OCI-LY7 (cell line): ENCODE data around the gene PHF14. TPM values are rescaled to one million over a fixed set of nuclear protein-coding genes. Genes with fewer than 3 reads are reported as not detected.

Experiments used
- BruUV-seq: library from RNA; stranded (reverse); fragments of 400-500 nt; replicated peaks from 2 replicates; lab custom pipeline; 2021; lab: Mats Ljungman, UMichigan
- CTCF ChIA-PET: fragments of 300-600 bp; sonication (Branson Sonifier 250); formaldehyde crosslinking; loops from one replicate; lab custom pipeline; 2022; ENCODE audit warnings: antibody characterized with exemption; ENCODE audit not compliant: unreplicated experiment; lab: Charles Lee
- POLR2A ChIA-PET: fragments of 300-600 bp; sonication (Branson Sonifier 250); formaldehyde crosslinking; loops from one replicate; lab custom pipeline; 2022; ENCODE audit warnings: antibody characterized with exemption; lab: Charles Lee
- DNase-seq: peaks from one replicate; pipeline ENCODE4 v3.0.0-alpha.2; 2015; ENCODE audit warnings: low spot score
- H2AFZ ChIP-seq: fragments of 200-600 bp; sonication (generic), shearing (Covaris generic); 2 replicates; pipeline ENCODE4 v1.6.1; 2014; ENCODE audit warnings: mild to moderate bottlenecking, antibody characterized with exemption, low read length, moderate library complexity
- H3K27ac ChIP-seq: fragments of 200-600 bp; sonication (generic); 2 replicates; pipeline ENCODE4 v1.5.1; 2014; ENCODE audit warnings: mixed run types, low read depth, mild to moderate bottlenecking, moderate library complexity, low read length, inconsistent platforms; ENCODE audit not compliant: poor library complexity, severe bottlenecking
- H3K36me3 ChIP-seq: fragments of 200-600 bp; sonication (generic); 2 replicates; pipeline ENCODE4 v1.6.1; 2014; ENCODE audit warnings: mild to moderate bottlenecking, antibody characterized with exemption, low read length, moderate library complexity, mixed read lengths; ENCODE audit not compliant: insufficient read depth
- H3K4me1 ChIP-seq: fragments of 200-600 bp; sonication (generic); 2 replicates; pipeline ENCODE4 v1.5.1; 2014; ENCODE audit warnings: mild to moderate bottlenecking, low read length; ENCODE audit not compliant: insufficient read depth, poor library complexity, severe bottlenecking
- H3K4me2 ChIP-seq: fragments of 200-600 bp; sonication (generic); 2 replicates; pipeline ENCODE4 v1.6.1; 2014; ENCODE audit warnings: mild to moderate bottlenecking, low read length
- H3K4me3 ChIP-seq: fragments of 200-600 bp; sonication (generic); 2 replicates; pipeline ENCODE4 v1.5.1; 2014; ENCODE audit warnings: mild to moderate bottlenecking, low read depth, low read length; ENCODE audit not compliant: poor library complexity, severe bottlenecking
- H3K79me2 ChIP-seq: fragments of 200-600 bp; sonication (generic); 2 replicates; pipeline ENCODE4 v1.6.1; 2016; ENCODE audit warnings: low read depth, mild to moderate bottlenecking, low read length, moderate library complexity, mixed read lengths; ENCODE audit not compliant: insufficient read depth
- H3K9me2 ChIP-seq: fragments of 200-600 bp; sonication (generic); 2 replicates; pipeline ENCODE4 v1.6.1; 2016; ENCODE audit warnings: mild to moderate bottlenecking, low read length, mixed read lengths; ENCODE audit not compliant: insufficient read depth
- H3K9me3 ChIP-seq: fragments of 200-600 bp; sonication (generic); 2 replicates; pipeline ENCODE4 v1.6.1; 2014; ENCODE audit warnings: mild to moderate bottlenecking, mixed run types, low read length, mixed read lengths
- H4K20me1 ChIP-seq: fragments of 200-600 bp; sonication (generic); 2 replicates; pipeline ENCODE4 v1.6.1; 2014; ENCODE audit warnings: mild to moderate bottlenecking, antibody characterized with exemption, low read length, moderate library complexity, mixed read lengths; ENCODE audit not compliant: insufficient read depth
- EZH2phosphoT487 ChIP-seq: fragments of 200-600 bp; sonication (generic); IDR thresholded peaks from 2 replicates; pipeline ENCODE4 v1.6.1; 2018; ENCODE audit warnings: low read depth, borderline replicate concordance, mild to moderate bottlenecking, mixed run types, antibody characterized with exemption, low read length, moderate library complexity, mixed read lengths
- intact Hi-C: fragments of 100-400 bp; cut with micrococcal nuclease; formaldehyde crosslinking; loops from one replicate; pipeline ENCODE4 v1.10.0; 2022; ENCODE audit not compliant: unreplicated experiment
- total RNA-seq, 2 experiments: library from RNA; depleted of rRNA in 1 of 2; stranded (reverse); fragments of >200 nt in 1 of 2; shearing (Covaris generic) in 1 of 2; gene quantifications; 2 replicates each; pipeline ENCODE4 v1.2.3, GENCODE V29; 2014 to 2022
- TF ChIP-seq, protein P1 (sequence below): fragments of 200-600 bp; sonication (generic); conservative IDR thresholded peaks from 2 replicates; pipeline ENCODE4 v1.5.1; 2014; ENCODE audit warnings: mild to moderate bottlenecking, antibody characterized with exemption, low read length, moderate library complexity, mixed read lengths

PHF14 gene
- total RNA-seq, 2 experiments from 2014 or later, result 39.9 to 55.5 TPM

DNA sequence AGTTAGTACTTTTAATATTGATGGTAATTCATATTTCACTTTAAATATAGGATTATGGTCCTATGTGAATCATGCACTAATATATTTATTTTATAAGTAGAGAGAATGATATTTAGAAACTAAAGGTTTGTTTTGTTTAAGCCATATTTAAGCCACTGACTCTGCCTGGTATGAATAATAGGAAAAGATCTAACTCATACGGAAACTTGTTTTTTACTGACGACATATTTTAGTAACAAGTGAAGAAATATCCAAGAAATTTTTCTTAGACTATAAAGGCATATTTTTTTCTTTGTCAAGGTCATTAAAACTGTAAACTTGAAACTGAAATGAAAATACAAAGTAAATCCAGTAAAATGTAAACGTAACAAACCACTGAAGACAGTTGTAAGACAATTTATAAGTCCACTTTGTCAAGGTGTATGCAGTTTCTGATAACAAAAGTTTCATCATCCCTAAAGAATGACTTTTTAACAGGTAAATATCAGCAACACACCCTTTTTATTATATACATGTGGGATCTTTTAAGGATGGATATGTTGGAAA, 147.1 kb downstream of the PHF14 start:
- no TSS peak for BruUV-seq
- ChIA-PET CTCF (no interaction called here), POLR2A (no interaction called here)
- Histone ChIP-seq H3K4me2 (no peak overlapping the region), H3K9me2 (no peaks in the 10 kb centered on the region), H3K4me1 (no peaks in the 10 kb centered on the region), H3K9me3 (no peaks in the 10 kb centered on the region), H3K4me3 (no peak overlapping the region), H3K27ac (no peak overlapping the region), H3K36me3 (peaks cover 26% of the 10 kb centered on the region; the same call in 1 of the 2 replicates), H2AFZ (no peak overlapping the region), H4K20me1 (0 out of 2 replicates have a peak, but pooled peaks cover 2% of the 10 kb centered on the region), H3K79me2 (no peaks in the 10 kb centered on the region)
- no peak for DNase-seq
- intact Hi-C loops, result no loop called here
- TF ChIP-seq EZH2phosphoT487, result no peak
- TF ChIP-seq, protein P1, sequence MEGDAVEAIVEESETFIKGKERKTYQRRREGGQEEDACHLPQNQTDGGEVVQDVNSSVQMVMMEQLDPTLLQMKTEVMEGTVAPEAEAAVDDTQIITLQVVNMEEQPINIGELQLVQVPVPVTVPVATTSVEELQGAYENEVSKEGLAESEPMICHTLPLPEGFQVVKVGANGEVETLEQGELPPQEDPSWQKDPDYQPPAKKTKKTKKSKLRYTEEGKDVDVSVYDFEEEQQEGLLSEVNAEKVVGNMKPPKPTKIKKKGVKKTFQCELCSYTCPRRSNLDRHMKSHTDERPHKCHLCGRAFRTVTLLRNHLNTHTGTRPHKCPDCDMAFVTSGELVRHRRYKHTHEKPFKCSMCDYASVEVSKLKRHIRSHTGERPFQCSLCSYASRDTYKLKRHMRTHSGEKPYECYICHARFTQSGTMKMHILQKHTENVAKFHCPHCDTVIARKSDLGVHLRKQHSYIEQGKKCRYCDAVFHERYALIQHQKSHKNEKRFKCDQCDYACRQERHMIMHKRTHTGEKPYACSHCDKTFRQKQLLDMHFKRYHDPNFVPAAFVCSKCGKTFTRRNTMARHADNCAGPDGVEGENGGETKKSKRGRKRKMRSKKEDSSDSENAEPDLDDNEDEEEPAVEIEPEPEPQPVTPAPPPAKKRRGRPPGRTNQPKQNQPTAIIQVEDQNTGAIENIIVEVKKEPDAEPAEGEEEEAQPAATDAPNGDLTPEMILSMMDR, result no peak

DNA sequence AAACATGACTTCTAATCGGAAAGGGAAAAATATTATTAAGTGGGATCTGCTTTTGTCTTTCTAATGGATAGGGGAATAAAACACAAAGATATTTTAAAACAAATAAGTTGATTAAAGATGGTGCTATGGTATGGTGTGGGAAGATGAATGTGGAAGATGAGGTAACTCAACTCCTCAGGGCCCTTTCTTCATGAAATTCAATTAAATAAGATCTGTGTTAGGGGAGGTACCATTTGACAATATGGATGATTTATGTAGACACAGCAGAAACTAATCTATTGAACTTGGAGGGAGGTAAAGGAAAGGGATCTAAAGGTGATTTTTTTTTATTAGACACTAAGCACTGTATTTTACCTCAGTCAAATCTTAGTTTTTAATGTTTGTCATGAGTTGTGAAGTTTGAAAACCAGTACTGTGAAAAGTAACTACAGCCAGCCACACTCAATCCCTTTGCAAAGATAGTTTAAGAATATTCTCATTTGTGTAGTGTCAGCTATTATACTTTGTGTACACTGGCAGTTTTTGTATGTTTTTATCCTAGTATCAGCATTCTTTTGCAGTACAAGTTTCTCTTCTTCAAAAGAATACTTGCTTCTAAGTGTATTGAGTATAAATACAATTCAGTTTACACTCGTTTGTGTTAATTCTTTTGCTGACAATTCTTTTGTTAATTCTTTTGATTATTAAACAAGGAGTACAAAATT, 151.3 kb downstream of the PHF14 start:
- intact Hi-C loops, result no loop called here
- TF ChIP-seq EZH2phosphoT487, result no peak
- TF ChIP-seq, protein P1, result no peak
- no peaks in the 10 kb centered on the region for H3K4me1 ChIP-seq
- ChIA-PET CTCF (no interaction called here), POLR2A (interaction anchor here (1.6 kb wide), 1 partner anchor 9 kb away, joined by 5 read pairs; no protein-coding TSS in a partner anchor)
- H3K79me2 ChIP-seq, result no peaks in the 10 kb centered on the region
- no peaks in the 10 kb centered on the region for H3K9me2 ChIP-seq
- no peak overlapping the region for H3K27ac ChIP-seq
- no peak for DNase-seq
- no peak overlapping the region for H2AFZ ChIP-seq
- 0 out of 2 replicates have a peak, but pooled peaks cover 6% of the 10 kb centered on the region for H4K20me1 ChIP-seq
- H3K4me2 ChIP-seq, result no peak overlapping the region
- no TSS peak for BruUV-seq
- H3K9me3 ChIP-seq, result no peaks in the 10 kb centered on the region
- H3K4me3 ChIP-seq, result no peak overlapping the region
- peaks cover 11% of the 10 kb centered on the region; the same call in 1 of the 2 replicates for H3K36me3 ChIP-seq
